ENCODE results near the gene OSBP2. TPM values are rescaled to one million over a fixed set of nuclear protein-coding genes. Genes with fewer than 3 reads are reported as not detected.

The OSBP2 gene
- total and polyA plus RNA-seq, 2 of the 13 experiments (the other 11 are each of a cell fraction or from before 2014, with no cell fraction given), result 5.0 to 7.7 TPM

DNA sequence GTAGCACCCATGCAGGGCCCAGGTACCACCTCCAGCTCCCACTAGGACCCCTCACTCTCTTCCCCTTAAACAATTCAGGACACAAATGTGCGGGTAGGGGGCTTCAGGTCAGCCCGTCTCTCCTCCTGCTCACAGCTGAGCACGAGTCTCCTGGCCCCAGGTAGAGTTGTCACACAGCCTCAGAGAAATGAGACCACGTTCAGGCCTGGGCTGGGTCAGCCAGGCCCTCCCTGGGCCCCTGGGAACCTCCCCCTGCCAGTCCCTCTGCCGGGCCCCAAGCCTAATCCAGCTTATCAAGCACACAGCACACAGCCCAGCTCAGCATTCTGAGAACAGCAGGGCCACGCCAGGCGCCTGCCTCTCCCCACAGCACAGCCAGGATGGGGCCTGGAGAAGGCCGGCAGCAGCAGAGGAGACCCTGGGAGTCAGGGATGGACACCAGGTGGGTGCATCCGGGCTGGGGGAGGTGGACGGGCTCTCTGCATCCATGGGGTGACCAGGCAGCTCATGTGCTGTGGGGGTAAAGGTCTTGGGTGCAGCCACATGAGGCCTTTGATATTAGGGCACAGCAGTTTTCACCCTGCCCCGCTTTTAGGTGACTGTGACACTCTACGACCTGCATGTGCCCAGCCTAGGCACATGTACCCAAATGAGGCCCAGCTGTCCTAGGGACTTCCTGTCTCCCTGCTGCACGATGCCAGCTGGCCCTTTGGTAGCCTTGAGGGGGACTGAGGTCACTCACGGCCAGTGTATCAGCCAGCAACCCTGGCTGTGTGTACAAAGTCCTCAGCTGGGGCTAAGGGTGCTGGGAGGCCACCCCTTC is 186.9 kb downstream of the OSBP2 start (continued):
- TF ChIP-seq SP140L (CRISPR knock-in tag; IDR thresholded peaks at IDR 0.05; ENCODE audit: borderline replicate concordance) (no peak), XRCC5 (optimal IDR thresholded peaks at IDR 0.05; ENCODE audit: low read length) (no peak), ZNF790 (CRISPR knock-in tag; IDR thresholded peaks at IDR 0.05; ENCODE audit: borderline replicate concordance) (no peak), ZNF678 (CRISPR knock-in tag; IDR thresholded peaks at IDR 0.05) (no peak)
- TF ChIP-seq, protein P1, sequence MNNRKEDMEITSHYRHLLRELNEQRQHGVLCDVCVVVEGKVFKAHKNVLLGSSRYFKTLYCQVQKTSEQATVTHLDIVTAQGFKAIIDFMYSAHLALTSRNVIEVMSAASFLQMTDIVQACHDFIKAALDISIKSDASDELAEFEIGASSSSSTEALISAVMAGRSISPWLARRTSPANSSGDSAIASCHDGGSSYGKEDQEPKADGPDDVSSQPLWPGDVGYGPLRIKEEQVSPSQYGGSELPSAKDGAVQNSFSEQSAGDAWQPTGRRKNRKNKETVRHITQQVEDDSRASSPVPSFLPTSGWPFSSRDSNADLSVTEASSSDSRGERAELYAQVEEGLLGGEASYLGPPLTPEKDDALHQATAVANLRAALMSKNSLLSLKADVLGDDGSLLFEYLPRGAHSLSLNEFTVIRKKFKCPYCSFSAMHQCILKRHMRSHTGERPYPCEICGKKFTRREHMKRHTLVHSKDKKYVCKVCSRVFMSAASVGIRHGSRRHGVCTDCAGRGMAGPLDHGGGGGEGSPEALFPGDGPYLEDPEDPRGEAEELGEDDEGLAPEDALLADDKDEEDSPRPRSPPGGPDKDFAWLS (CRISPR knock-in tag; IDR thresholded peaks at IDR 0.05; ENCODE audit: borderline replicate concordance), result no peak
- TF ChIP-seq, protein P2, sequence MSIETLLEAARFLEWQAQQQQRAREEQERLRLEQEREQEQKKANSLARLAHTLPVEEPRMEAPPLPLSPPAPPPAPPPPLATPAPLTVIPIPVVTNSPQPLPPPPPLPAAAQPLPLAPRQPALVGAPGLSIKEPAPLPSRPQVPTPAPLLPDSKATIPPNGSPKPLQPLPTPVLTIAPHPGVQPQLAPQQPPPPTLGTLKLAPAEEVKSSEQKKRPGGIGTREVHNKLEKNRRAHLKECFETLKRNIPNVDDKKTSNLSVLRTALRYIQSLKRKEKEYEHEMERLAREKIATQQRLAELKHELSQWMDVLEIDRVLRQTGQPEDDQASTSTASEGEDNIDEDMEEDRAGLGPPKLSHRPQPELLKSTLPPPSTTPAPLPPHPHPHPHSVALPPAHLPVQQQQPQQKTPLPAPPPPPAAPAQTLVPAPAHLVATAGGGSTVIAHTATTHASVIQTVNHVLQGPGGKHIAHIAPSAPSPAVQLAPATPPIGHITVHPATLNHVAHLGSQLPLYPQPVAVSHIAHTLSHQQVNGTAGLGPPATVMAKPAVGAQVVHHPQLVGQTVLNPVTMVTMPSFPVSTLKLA (IDR thresholded peaks at IDR 0.05), result no peak
- TF ChIP-seq, protein P3, sequence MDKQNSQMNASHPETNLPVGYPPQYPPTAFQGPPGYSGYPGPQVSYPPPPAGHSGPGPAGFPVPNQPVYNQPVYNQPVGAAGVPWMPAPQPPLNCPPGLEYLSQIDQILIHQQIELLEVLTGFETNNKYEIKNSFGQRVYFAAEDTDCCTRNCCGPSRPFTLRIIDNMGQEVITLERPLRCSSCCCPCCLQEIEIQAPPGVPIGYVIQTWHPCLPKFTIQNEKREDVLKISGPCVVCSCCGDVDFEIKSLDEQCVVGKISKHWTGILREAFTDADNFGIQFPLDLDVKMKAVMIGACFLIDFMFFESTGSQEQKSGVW (CRISPR knock-in tag; IDR thresholded peaks at IDR 0.05; ENCODE audit: borderline replicate concordance), result no peak
- TF ChIP-seq, protein P4, sequence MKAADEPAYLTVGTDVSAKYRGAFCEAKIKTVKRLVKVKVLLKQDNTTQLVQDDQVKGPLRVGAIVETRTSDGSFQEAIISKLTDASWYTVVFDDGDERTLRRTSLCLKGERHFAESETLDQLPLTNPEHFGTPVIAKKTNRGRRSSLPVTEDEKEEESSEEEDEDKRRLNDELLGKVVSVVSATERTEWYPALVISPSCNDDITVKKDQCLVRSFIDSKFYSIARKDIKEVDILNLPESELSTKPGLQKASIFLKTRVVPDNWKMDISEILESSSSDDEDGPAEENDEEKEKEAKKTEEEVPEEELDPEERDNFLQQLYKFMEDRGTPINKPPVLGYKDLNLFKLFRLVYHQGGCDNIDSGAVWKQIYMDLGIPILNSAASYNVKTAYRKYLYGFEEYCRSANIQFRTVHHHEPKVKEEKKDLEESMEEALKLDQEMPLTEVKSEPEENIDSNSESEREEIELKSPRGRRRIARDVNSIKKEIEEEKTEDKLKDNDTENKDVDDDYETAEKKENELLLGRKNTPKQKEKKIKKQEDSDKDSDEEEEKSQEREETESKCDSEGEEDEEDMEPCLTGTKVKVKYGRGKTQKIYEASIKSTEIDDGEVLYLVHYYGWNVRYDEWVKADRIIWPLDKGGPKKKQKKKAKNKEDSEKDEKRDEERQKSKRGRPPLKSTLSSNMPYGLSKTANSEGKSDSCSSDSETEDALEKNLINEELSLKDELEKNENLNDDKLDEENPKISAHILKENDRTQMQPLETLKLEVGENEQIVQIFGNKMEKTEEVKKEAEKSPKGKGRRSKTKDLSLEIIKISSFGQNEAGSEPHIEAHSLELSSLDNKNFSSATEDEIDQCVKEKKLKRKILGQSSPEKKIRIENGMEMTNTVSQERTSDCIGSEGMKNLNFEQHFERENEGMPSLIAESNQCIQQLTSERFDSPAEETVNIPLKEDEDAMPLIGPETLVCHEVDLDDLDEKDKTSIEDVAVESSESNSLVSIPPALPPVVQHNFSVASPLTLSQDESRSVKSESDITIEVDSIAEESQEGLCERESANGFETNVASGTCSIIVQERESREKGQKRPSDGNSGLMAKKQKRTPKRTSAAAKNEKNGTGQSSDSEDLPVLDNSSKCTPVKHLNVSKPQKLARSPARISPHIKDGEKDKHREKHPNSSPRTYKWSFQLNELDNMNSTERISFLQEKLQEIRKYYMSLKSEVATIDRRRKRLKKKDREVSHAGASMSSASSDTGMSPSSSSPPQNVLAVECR (CRISPR knock-in tag; IDR thresholded peaks at IDR 0.05; ENCODE audit: borderline replicate concordance), result peak; percentile 59; the same call in 1 of the 2 replicates
- TF ChIP-seq, protein P5, sequence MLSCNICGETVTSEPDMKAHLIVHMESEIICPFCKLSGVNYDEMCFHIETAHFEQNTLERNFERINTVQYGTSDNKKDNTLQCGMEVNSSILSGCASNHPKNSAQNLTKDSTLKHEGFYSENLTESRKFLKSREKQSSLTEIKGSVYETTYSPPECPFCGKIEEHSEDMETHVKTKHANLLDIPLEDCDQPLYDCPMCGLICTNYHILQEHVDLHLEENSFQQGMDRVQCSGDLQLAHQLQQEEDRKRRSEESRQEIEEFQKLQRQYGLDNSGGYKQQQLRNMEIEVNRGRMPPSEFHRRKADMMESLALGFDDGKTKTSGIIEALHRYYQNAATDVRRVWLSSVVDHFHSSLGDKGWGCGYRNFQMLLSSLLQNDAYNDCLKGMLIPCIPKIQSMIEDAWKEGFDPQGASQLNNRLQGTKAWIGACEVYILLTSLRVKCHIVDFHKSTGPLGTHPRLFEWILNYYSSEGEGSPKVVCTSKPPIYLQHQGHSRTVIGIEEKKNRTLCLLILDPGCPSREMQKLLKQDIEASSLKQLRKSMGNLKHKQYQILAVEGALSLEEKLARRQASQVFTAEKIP (CRISPR knock-in tag; IDR thresholded peaks at IDR 0.05; ENCODE audit: borderline replicate concordance), result no peak
- TF ChIP-seq, protein P6, sequence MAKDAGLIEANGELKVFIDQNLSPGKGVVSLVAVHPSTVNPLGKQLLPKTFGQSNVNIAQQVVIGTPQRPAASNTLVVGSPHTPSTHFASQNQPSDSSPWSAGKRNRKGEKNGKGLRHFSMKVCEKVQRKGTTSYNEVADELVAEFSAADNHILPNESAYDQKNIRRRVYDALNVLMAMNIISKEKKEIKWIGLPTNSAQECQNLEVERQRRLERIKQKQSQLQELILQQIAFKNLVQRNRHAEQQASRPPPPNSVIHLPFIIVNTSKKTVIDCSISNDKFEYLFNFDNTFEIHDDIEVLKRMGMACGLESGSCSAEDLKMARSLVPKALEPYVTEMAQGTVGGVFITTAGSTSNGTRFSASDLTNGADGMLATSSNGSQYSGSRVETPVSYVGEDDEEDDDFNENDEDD (CRISPR knock-in tag; IDR thresholded peaks at IDR 0.05; ENCODE audit: borderline replicate concordance), result no peak
- TF ChIP-seq, protein P7, sequence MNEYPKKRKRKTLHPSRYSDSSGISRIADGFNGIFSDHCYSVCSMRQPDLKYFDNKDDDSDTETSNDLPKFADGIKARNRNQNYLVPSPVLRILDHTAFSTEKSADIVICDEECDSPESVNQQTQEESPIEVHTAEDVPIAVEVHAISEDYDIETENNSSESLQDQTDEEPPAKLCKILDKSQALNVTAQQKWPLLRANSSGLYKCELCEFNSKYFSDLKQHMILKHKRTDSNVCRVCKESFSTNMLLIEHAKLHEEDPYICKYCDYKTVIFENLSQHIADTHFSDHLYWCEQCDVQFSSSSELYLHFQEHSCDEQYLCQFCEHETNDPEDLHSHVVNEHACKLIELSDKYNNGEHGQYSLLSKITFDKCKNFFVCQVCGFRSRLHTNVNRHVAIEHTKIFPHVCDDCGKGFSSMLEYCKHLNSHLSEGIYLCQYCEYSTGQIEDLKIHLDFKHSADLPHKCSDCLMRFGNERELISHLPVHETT (CRISPR knock-in tag; conservative IDR thresholded peaks at IDR 0.05), result no peak
